ENCODE measurements around the gene METTL13. TPM values are rescaled to one million over a fixed set of nuclear protein-coding genes. Genes with fewer than 3 reads are reported as not detected.

METTL13 gene
- total RNA-seq, 4 donors from 2014 or later = 17.5 to 20.9 (median 20.0) TPM

GRCh38 chr1:171753182-171753581 is 28.3 kb upstream of the METTL13 start:
- H3K27ac ChIP-seq (replicated peaks in 1 of 4) = no peak overlapping the region
- no peak for TF ChIP-seq POLR2AphosphoS5 (IDR thresholded peaks at IDR 0.05)
- TF ChIP-seq EP300 (IDR thresholded peaks at IDR 0.05) = no peak
- TF ChIP-seq POLR2A (IDR thresholded peaks at IDR 0.05; ENCODE audit: low read depth) = no peak
- TF ChIP-seq CTCF (IDR thresholded peaks at IDR 0.05) = no peak
- no peak overlapping the region for H3K4me3 ChIP-seq
- WGBS = 93% methylated on average over 2 of the region's 2 CpGs
- intact Hi-C loops (cut with DNase I) = no loop called here
- H3K9me3 ChIP-seq = no peaks in the 10 kb centered on the region
- H3K4me1 ChIP-seq = peaks cover 0 to 22% (median 19%) of the 10 kb centered on the region in 4 donors
- no peaks in the 10 kb centered on the region for H3K27me3 ChIP-seq
- no peaks in the 10 kb centered on the region for H3K36me3 ChIP-seq
- DNase-seq (ENCODE audit: extremely low spot score) = no peak

GRCh38 chr1:171753685-171754352 is 27.6 kb upstream of the METTL13 start:
- Histone ChIP-seq H3K36me3 (no peaks in the 10 kb centered on the region), H3K27me3 (no peaks in the 10 kb centered on the region), H3K4me1 (peaks cover 0 to 22% (median 19%) of the 10 kb centered on the region in 4 donors), H3K4me3 (no peak overlapping the region), H3K27ac (replicated peaks in 1 of 4) (peak overlapping the region; percentile 50 to 65 (median 56)), H3K9me3 (no peaks in the 10 kb centered on the region)
- TF ChIP-seq POLR2A (IDR thresholded peaks at IDR 0.05; ENCODE audit: low read depth) = no peak
- TF ChIP-seq POLR2AphosphoS5 (IDR thresholded peaks at IDR 0.05) = no peak
- TF ChIP-seq EP300 (IDR thresholded peaks at IDR 0.05) = no peak
- intact Hi-C loops (cut with DNase I) = no loop called here
- DNase-seq (ENCODE audit: extremely low spot score) = no peak
- WGBS = 35% methylated on average over 4 of the region's 4 CpGs

- WGBS = 46% methylated on average over 4 of the region's 4 CpGs
- Histone ChIP-seq H3K9me3 (no peaks in the 10 kb centered on the region), H3K27me3 (no peaks in the 10 kb centered on the region), H3K4me1 (peaks cover 0 to 22% (median 19%) of the 10 kb centered on the region in 4 donors), H3K36me3 (no peaks in the 10 kb centered on the region), H3K27ac (replicated peaks in 1 of 4) (peak overlapping the region; percentile 50 to 65 (median 56)), H3K4me3 (no peak overlapping the region)
- TF ChIP-seq POLR2AphosphoS5 (IDR thresholded peaks at IDR 0.05) (no peak), CTCF (IDR thresholded peaks at IDR 0.05) (no peak)
- intact Hi-C loops (cut with DNase I) = no loop called here
- no peak for DNase-seq (ENCODE audit: extremely low spot score)
These were observed 27.1 kb upstream of the METTL13 start for GRCh38 chr1:171754353-171754705.

GRCh38 chr1:171754971-171755370 is 26.5 kb upstream of the METTL13 start:
- no peak for DNase-seq (ENCODE audit: extremely low spot score)
- peaks cover 0 to 22% (median 19%) of the 10 kb centered on the region in 4 donors for H3K4me1 ChIP-seq
- no peaks in the 10 kb centered on the region for H3K9me3 ChIP-seq
- TF ChIP-seq POLR2A (IDR thresholded peaks at IDR 0.05; ENCODE audit: low read depth) (no peak), EP300 (IDR thresholded peaks at IDR 0.05) (no peak), CTCF (IDR thresholded peaks at IDR 0.05) (no peak), POLR2AphosphoS5 (IDR thresholded peaks at IDR 0.05) (no peak)
- H3K27me3 ChIP-seq = no peaks in the 10 kb centered on the region
- H3K4me3 ChIP-seq = no peak overlapping the region
- no peaks in the 10 kb centered on the region for H3K36me3 ChIP-seq
- 100% methylated on average over 1 of the region's 1 CpG for WGBS
- intact Hi-C loops (cut with DNase I) = no loop called here
- H3K27ac ChIP-seq (replicated peaks in 1 of 4) = peak overlapping the region in 2 of 4 donors; percentile 50 to 65

GRCh38 chr1:171756856-171757255 is 24.6 kb upstream of the METTL13 start:
- Histone ChIP-seq H3K27me3 (no peaks in the 10 kb centered on the region), H3K4me1 (peaks cover 0 to 22% (median 19%) of the 10 kb centered on the region in 4 donors), H3K27ac (replicated peaks in 1 of 4) (no peak overlapping the region), H3K4me3 (no peak overlapping the region), H3K36me3 (no peaks in the 10 kb centered on the region), H3K9me3 (no peaks in the 10 kb centered on the region)
- intact Hi-C loops (cut with DNase I) = no loop called here
- DNase-seq (ENCODE audit: extremely low spot score) = no peak
- TF ChIP-seq POLR2A (IDR thresholded peaks at IDR 0.05; ENCODE audit: low read depth) = no peak
- TF ChIP-seq CTCF (IDR thresholded peaks at IDR 0.05) = no peak
- TF ChIP-seq POLR2AphosphoS5 (IDR thresholded peaks at IDR 0.05) = no peak
- TF ChIP-seq EP300 (IDR thresholded peaks at IDR 0.05) = no peak
- 84% methylated on average over 4 of the region's 4 CpGs for WGBS

Measured in esophagus muscularis mucosa (tissue), 4 donors.